HG03469 (cell line): Measurements from ENCODE around the gene IL18R1.

Experiments
- ATAC-seq: cut with Tn5 transposase; IDR thresholded peaks from one replicate; pipeline ENCODE4 v1.9.1; 2021; ENCODE audit warnings: mild to moderate bottlenecking, moderate library complexity, moderate number of reproducible peaks; ENCODE audit not compliant: unreplicated experiment

Gene IL18R1

DNA sequence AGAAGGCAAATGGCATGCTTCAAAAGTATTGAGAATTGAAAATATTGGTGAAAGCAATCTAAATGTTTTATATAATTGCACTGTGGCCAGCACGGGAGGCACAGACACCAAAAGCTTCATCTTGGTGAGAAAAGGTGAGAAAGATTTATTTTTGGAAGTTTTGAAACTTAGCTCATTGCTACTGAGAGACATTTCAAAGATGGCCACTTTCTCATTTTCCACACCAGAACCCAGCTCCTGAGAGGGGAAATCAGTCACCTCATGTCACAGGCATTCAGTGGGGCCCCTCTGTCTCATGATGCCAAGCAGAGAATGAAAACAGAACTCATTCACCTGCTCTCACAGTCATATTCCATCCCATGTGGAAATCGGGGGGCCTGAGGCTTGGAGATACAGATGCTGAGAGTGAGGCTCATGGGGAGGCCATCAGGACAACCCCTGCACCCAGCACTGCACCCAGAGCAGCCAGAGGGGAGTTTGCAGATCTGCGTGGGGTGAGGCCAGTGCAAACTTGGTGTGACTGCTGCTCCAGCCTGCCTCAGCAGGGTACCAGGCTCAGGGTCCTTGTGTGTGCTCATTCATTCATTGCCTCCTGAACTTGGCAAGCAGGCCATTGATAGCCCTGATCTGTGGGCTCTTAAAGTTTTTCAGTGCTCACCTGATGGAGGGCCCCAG lies 31.4 kb downstream of the IL18R1 start:
- ATAC-seq, result no peak

- no peak for ATAC-seq
These were observed 32.4 kb downstream of the IL18R1 start for GRCh38 chr2:102387763-102388546.

DNA sequence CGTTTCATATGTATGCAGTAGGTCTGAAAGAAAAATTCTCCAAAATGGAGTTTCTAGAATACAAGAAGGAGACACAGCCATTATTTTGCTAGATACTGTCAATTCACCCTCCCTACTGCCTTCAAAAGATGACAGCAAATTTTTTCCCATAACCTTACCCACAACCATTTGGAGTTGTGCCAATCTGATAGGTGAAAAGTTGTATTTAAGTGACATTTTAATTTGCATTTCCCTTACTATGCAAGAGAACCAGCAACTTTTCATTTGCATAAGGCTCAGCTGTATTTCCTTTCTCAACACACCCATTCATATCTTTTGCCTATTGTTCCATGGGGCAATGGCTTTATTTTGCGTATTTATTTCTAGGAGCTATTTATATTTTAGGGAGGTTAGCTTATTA lies 36.0 kb downstream of the IL18R1 start:
- no peak for ATAC-seq

- no peak for ATAC-seq
These were observed 36.5 kb downstream of the IL18R1 start for GRCh38 chr2:102392096-102392495.

DNA sequence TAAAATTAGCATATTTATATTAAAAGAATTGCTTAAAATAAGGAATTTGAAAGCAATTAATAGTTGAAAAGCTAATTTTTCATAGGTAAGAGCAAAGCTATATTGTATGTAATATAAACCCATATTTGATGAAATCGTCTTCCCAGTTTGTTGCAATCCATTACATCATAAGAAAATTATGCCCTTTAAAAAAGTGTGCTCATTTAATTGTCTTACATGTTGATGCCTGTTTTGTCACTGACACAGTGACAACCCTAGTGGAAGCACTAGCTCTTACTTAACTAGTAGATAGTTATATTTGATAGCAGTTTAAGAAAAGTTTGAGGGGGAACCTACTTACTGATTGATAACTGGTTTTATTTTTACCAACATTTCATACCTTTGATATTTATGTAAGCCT lies 37.3 kb downstream of the IL18R1 start:
- ATAC-seq, result no peak

GRCh38 chr2:102396012-102396411 lies 40.4 kb downstream of the IL18R1 start:
- ATAC-seq, result no peak

- ATAC-seq, result no peak
These were observed 41.6 kb downstream of the IL18R1 start for GRCh38 chr2:102397209-102397608.

- ATAC-seq, result no peak
These were observed 44.0 kb downstream of the IL18R1 start for GRCh38 chr2:102399499-102400141.

- no peak for ATAC-seq
These were observed 45.9 kb downstream of the IL18R1 start for GRCh38 chr2:102401456-102401855.

GRCh38 chr2:102401865-102402264 lies 46.3 kb downstream of the IL18R1 start:
- ATAC-seq, result no peak

- ATAC-seq, result no peak
These were observed 55.4 kb downstream of the IL18R1 start for GRCh38 chr2:102410952-102411351.

- no peak for ATAC-seq
These were observed 56.6 kb downstream of the IL18R1 start for GRCh38 chr2:102412199-102412598.

DNA sequence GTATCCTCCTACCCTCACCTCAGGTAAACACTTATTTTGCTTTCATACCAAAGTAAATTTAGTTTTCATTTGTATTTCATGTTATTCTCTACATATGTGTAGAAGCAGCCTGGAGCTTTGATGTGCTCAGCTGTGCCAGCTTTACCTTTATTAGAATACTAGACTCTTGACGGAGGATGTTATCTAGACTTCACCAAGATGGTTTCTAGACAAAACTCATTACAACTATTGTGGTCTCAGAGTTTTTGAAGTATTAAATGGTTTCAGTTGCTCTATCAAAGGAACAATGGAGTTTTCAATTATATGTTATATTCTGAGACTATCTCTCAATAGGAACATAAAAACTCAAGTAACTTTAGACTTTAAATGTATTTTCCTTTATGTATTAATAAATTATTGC lies 62.4 kb downstream of the IL18R1 start:
- ATAC-seq, result peak; percentile 38

DNA sequence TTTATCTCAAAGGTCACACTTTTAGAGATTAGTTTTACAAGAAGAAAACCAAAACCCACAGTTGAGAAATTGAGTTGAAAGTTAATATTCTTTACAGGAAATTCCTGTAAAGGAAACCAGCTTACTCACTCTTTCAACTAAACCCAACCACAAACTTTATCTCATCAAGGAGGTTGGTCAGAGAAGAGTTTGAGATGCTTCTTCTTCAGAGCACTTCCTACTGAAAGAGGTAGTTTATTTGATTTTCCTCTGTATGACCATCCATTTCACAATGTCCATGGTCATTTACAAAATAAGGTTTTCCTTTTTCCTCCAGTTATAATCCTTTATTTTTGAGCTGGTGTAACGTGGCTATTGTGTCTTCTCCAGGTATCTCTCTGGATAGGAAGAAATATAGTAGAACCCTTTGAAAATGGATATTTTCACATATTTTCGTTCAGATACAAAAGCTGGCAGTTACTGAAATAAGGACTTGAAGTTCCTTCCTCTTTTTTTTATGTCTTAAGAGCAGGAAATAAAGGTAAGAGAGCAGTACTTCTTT lies 62.9 kb downstream of the IL18R1 start:
- peak; percentile 82 for ATAC-seq

DNA sequence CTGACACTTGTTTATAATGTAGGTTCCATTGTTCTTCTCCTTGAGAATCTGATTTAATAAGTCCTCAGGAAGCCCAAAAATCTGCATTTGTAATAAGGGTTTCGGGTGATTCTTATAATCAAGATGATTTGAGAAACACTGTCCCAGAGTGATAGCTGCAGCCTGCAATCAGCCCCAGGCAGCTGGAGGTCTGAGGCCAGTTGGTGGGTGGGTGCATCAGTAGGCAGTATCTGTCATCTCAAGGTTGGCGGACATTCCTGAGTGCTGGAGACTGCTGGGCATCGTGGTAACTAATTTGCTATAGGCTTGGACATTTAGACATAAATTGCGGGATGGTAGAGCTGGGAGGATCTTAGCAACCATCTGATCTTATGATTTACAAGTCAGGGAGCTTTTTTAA lies 64.7 kb downstream of the IL18R1 start:
- ATAC-seq, result no peak

DNA sequence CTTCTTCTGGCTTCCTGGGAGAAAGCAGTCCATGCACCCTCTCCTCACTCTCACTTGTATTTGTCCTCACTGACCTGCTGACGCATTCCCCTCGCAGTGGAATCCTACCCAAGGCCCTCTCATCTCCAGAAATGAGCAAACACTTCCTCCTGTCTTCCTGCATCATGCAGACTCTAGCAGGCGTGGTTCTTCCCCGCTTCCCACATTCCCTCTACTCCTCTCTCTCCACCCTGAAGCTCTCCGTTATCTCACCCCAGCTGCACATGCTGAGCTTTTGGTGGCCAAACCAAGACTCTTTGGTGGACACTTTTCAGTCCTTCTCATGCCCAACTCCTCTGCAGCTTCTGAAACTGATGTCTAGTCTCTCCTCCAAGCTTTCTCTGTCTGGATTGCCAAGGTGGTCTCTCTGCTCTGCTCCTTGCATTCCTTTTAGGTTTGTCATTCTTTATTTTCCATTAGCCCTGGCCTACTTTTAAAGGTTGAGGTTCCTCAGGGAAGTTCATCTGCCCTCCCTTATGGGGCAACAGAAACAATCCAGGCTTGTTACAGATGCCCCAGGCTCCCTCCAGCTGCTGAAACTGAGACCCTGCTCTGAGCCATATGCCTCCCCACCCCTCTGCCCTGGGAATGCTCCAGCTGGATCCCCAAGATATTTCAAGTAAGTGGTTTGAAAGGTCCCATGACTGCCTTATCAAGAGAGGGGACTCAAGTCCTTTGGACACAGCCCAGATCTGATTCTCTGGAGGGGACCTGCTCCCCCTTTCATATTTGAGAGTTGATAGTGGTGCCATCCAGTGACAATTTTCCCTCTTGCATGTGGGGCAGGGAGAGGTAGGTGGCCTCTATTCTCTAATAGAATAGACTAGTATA lies 66.5 kb downstream of the IL18R1 start:
- ATAC-seq, result no peak

- ATAC-seq, result no peak
These were observed 67.3 kb downstream of the IL18R1 start, which contains the start of gene IL18RAP for GRCh38 chr2:102422910-102423309. TSS of gene IL18RAP (plus strand) at chr2:102423160. CDS start at chr2:102423278, 118 bp downstream.

DNA sequence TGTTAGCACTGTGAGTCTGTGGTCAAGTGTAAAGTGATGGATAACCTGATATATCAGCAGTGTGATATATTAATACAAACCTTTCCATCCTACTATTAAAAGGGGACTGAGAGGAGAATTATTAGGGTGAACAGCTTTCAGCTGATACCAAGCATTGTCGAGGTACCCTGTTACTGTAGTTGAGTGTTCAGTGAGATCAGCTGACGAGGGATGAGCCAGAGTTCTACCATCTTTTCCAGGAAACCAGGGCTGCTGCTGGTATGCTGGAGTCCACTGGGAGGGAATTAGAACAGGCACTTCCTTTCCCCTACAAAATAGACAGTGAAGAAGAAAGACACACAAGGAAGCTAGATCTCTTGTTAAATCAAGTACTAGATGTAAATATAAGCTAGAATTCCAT lies 67.8 kb downstream of the IL18R1 start:
- ATAC-seq, result no peak

DNA sequence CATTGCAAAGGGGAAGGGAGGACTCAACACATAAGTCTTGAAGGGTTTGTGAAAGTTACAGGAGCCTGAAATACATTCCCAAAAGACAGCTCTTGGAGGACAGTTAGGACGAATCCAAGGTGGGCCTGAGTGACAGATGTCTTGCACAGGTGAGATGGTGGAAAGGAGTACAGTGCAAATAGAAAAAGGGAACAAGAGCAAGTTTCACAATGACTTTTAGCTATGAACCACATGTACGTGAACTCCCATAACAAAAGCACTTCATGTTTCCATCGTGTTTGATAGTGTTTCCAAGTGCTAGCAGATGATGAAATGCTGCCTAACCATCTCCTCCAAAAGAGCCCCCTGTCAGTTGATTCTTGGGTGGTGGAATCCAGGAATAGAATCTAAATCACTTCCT lies 69.2 kb downstream of the IL18R1 start:
- peak; percentile 89 for ATAC-seq

DNA sequence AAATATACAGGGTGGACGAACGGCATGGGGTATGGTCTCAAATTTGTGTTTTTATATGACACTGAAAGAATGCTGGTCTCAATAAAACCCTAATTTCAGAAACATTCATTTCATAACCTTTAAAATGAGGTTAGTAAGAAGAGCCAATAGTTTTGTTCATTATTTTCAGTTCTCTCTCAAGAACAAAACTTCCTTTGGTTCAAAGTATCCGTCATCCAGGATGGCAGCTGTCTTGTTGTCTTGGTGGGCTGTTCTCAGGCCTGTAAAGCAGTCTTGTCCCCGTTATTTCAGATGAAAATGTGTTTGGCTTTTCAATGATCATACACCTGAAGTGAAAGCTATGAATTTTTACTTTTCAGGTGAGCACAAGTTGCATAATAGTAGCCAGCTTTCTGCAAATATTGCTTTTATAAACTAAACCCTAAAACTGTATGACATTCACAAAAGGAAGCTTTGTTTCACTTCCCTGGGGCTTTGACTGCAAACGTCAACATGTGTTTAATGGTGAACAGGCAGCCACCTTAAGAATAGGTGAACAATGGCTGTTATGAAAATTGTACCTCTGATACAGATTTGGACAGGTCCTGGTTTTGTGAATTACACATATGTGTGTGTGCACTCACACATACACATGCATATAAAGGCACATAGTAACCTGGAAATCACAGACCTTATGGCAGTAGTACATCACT lies 70.0 kb downstream of the IL18R1 start:
- no peak for ATAC-seq
